H7 (cell line): ENCODE data around the gene SYNDIG1. TPM values are rescaled to one million over a fixed set of nuclear protein-coding genes. Genes with fewer than 3 reads are reported as not detected.

ENCODE experiments used
- DNase-seq: peaks from one replicate; pipeline ENCODE4 v3.0.0; 2012
- H3K27me3 ChIP-seq: 2 replicates; pipeline ENCODE4 v1.6.0; 2011; ENCODE audit warnings: mild to moderate bottlenecking, low read length; ENCODE audit not compliant: control insufficient read depth, insufficient read depth
- H3K36me3 ChIP-seq: replicated peaks from 2 replicates; pipeline ENCODE4 v1.5.1; 2011; ENCODE audit warnings: low read length; ENCODE audit not compliant: control insufficient read depth, insufficient read depth
- H3K4me3 ChIP-seq: 2 replicates; pipeline ENCODE4 v1.5.1; 2011; ENCODE audit warnings: low read depth, mild to moderate bottlenecking, control low read depth, low read length, moderate library complexity; ENCODE audit not compliant: insufficient read depth
- total RNA-seq: library from RNA; depleted of rRNA; stranded (reverse); fragments of >200 nt; shearing (Covaris generic); gene quantifications from 2 replicates; pipeline ENCODE4 v1.2.3, GENCODE V29; 2014

Gene SYNDIG1
- total RNA-seq, 1 experiment from 2014 or later = 9.2 TPM

DNA sequence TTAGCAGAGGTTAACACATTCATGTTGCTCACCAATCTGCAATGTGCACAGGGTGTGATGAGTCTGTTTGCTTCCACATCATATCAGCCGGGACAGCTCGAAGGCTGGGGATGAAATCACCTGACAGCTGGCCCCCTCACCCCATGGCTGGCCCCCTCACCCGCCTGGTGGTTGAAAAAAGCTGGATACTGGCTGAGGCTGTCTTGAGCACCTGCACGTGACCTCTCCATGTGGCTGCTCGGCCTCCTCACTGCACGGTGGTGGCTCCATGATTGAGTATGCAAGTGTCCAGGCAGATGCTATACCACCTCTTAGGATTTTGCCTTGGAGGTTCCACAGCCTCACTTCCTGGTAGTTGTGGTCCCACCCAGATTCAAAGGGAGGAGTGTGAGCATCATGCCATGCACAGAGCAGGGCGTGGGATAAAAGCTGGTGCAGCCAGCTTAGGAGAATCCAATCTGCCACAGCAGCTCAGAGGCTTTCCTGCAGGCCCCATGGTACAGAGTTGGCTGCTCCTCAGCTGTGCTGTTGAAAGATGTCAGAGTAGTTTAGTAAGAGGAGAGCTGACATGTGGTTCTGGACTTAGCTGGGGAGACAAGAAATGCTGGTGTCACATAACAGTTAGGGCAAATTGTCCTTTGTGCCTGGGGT, 29.6 kb upstream of the SYNDIG1 start:
- Histone ChIP-seq H3K36me3 (no peaks in the 10 kb centered on the region), H3K4me3 (no peak overlapping the region), H3K27me3 (no peaks in the 10 kb centered on the region; the same call in 1 of the 2 replicates)
- DNase-seq = no peak

DNA sequence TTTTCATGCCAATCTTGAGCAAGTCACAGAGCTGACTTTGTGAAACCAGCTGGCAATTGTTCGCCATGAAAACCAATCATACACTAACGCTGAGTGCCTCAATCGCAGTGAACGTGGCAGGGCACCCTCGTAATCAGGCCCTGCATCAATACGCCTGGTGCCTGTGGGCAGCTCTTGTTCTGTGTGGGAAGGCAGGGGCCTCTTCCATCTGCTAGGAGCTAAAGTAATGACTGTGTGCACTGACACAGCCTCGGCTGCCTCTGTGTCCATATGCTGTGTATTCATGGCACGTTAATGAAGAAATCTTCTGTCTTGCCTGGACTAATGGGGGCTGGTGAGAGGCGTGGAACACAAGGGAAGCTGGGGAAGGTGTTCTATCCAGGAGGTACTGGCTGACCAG, 27.8 kb upstream of the SYNDIG1 start:
- Histone ChIP-seq H3K27me3 (no peaks in the 10 kb centered on the region; the same call in 1 of the 2 replicates), H3K36me3 (no peaks in the 10 kb centered on the region), H3K4me3 (no peak overlapping the region)
- no peak for DNase-seq

DNA sequence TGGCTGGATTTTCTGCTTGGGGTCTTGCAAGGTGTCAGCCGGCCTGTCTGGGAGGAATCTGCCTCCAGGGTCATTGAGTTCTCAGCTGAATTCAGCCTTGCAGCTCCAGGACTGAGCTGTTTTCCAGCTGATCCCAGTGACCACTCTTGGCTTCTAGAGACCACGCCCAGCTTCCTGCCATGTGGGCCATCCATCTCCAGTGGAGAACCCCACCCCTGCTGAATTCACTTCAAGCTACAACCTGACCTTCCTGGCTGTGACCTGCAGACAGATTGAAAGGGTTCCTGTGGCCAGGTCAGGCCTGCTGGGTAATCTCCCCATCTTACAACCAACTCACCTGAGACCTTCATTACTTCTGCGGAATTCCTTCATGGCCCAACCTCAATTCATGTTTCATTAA, 26.5 kb upstream of the SYNDIG1 start:
- H3K4me3 ChIP-seq = no peak overlapping the region
- DNase-seq = no peak
- H3K36me3 ChIP-seq = no peaks in the 10 kb centered on the region
- no peaks in the 10 kb centered on the region; the same call in 1 of the 2 replicates for H3K27me3 ChIP-seq

DNA sequence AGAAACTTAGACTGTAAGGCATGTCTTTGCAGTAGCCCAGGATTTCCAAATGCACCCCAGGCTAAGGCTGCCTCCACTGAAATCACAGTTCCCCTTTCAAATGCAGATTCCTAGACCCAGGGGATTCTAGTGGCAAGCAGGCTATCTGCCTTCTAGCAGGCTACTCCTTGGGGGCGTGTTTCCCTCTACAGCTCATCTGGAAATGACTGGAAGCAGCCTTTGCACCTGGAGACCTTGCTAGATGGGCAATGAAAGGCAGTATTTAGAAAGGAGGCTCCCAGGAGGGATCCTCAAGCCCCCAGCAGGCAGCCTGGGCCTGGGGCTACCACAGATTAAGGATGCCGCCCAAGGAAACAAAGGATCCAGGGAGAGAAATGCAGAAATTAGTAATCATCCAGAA, 26.0 kb upstream of the SYNDIG1 start:
- no peaks in the 10 kb centered on the region for H3K36me3 ChIP-seq
- no peaks in the 10 kb centered on the region; the same call in 1 of the 2 replicates for H3K27me3 ChIP-seq
- DNase-seq = peak; percentile 74
- H3K4me3 ChIP-seq = no peak overlapping the region

DNA sequence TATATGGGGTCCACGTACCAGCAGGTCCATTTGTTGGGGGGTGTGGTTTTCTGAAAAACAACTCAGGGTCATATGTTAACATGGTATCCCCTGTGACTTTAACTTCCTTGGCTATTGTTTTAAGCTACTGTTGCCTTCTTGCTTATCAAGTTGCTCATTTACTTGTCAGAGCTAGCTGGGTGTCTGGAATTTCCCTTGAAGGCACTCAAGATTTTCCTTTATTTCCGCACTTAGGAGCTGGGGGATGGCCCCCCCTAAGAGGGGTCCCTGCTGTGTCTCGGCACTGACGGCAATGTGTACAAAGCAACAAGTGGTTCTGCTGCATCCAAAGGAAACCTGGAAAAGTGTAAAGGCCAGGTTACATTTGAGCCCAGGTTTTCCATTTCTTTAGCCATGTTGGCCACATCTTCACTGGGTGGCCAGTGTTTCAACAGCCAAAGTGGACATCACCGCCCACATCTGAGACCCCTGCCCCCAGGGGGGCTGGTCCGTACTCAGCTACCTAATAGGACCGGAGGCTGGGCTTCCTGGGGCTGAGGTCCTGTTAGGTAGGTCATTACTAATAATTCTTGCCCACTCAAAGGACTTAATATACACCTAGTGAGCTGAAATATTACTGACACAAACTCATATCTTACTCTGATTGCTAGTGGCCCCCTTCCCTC, 24.8 kb upstream of the SYNDIG1 start:
- no peak for DNase-seq
- Histone ChIP-seq H3K4me3 (no peak overlapping the region), H3K27me3 (no peaks in the 10 kb centered on the region), H3K36me3 (no peaks in the 10 kb centered on the region)

DNA sequence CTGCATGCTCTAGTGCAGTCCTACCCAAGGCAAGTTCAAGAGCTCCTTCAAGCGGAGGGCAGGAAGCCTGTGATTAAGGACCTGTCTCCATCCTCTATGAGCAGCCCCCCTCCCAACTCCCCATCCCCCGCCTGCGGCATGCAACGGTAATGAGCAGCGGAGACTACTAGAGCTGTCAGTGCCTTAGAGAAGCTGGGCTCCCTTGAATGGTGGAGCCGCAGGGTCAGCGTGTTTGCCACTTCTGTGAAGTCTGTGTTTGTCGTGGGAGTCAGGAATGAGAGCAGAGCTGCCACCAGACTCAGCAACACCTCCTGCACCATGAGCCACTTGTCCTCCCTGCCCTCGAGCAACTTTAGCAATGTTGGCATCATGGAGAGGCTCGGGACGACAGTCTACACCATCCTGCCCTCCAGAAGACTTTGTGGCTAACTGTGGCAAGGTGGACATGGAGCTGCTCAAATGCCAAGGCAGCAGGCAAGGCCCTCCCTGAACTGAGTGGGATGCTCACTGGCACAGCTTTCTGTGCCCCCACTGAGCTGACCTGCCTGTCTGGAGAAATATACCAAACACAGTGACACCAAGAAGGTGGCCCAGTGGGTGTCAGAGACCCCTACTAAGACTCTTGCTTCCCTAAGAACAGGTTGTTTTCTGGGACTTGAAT, 23.8 kb upstream of the SYNDIG1 start:
- no peaks in the 10 kb centered on the region for H3K36me3 ChIP-seq
- no peak overlapping the region for H3K4me3 ChIP-seq
- no peaks in the 10 kb centered on the region for H3K27me3 ChIP-seq
- peak; percentile 50 for DNase-seq

DNA sequence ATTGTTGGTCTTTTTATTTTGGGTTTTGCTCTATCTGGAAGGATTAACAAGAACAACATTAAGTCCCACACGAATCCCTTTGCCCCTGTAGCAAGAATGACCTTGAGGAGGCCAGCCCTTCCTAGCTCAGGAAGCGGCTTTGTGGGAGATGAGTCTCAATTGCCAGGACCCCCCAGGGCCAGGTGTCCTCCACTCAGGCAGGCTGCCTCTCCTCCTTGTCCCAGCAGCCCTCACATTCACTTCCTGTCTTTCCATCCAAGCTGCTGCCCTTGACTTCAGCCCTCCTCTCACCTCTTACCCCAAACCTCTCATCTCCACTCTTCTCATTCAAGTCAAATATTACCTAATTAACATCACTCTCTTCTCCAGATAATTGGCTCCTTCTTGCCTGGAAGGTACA, 22.6 kb upstream of the SYNDIG1 start:
- no peak for DNase-seq
- Histone ChIP-seq H3K4me3 (no peak overlapping the region), H3K36me3 (no peaks in the 10 kb centered on the region), H3K27me3 (no peaks in the 10 kb centered on the region)

DNA sequence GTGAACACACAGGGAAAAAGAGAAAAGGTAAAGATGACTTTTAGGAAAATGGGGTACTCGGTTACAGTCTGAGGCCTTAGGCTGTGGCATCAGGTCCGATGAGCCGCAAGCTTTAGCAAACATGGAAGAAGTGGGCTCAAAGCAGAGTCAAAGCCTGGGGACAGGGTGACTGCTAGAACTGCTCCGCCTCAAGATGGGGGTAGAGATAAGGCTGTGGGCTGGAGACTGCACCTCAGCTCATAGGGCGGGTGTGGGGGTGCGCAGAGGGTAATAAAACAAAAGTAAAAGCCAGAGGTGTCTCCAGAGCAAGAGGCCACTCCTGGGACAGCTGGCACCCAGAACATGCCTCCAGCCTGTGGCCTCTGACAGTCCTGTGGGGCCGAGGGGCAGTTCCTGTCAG, 21.3 kb upstream of the SYNDIG1 start:
- Histone ChIP-seq H3K4me3 (no peak overlapping the region), H3K27me3 (no peaks in the 10 kb centered on the region), H3K36me3 (no peaks in the 10 kb centered on the region)
- DNase-seq = no peak

DNA sequence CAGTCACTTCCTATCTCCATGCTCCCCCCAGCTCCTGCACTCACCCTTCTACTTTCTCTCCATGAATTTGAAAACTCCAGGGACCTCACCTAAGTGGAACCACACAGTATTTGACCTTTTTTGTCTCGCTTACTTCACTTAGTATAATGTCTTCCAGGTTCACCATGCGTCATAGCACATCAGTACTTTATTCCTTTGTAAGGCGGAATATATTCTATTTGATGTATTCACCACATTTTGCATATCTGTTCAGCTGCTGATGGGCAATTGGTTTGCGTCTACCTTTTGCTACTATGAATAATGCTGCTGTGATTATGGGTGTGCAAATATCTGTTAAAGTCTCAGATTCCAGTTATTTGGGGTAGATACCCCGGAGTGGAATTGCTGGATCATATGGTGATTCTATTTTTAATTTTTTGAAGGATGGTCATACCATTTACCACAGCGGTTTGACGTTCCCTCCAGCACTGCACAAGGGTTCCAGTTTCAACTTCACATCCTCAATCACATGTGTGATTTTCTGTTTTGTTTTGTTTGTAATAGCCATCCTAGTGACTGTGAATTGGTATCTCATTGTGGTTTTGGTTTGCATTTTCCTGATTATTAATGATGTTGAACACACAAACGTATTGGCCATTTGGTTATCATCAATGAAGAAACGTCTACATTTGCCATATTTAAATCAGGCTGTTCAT, 20.3 kb upstream of the SYNDIG1 start:
- H3K4me3 ChIP-seq = no peak overlapping the region
- DNase-seq = no peak

DNA sequence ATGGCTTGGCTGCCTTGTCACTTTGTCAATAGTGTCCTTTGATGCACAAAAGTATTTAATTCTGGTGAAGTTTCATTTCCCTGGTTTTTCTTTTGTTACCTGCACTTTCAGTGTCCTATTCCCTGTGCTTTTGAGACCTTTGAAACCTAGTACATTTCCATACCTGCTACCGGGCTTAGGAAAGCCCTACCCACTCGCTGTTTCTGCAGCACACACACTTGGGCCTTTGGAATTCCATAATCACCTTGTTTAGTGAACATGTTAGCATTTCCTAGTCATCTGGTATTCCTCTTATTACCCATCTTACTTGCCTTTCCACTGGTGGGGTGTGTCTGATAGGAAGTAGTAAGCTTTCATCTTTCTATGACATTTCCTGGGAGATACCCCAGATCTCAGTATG, 19.3 kb upstream of the SYNDIG1 start:
- DNase-seq = no peak
- no peak overlapping the region for H3K4me3 ChIP-seq
- no peaks in the 10 kb centered on the region for H3K36me3 ChIP-seq
- no peaks in the 10 kb centered on the region for H3K27me3 ChIP-seq

More for the DNA sequence above, 20.3 kb upstream of the SYNDIG1 start:
- Histone ChIP-seq H3K27me3 (no peaks in the 10 kb centered on the region), H3K36me3 (no peaks in the 10 kb centered on the region)

DNA sequence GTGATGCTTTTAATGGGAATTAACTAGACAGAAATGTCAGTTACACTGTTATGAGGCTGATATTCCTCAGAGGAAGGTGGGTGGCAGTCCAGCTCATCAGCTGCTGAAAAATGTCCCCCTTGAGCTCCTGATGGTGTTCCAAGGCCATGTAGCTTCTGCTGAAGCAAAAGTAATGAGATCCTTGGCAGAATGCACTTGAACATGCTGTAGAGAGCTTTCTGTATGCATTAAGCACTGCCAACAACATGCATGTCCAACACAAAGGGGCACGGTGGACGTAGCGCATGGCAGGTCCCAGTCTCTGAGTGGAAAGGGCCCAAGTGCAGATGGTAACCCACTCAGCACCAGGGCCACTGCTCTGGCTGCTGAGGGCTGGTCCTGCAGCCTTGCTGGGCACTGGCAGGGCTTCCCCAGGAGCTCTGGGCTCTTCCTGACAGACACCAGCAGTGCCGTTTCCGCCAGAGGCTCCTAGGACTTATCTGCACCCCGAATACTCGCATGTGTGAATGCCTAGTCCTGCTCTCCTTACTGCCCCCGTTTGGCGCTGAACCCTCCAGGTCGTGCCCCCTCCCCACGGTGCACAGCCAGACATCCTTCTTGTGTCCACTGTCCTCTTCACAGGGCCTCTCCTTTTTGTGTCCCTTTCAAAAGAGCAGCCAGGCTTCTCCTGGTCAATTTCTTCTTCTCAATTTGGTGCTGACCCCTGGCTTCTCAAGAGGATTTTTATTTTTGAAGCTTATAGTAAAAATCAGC, 18.6 kb upstream of the SYNDIG1 start:
- Histone ChIP-seq H3K4me3 (no peak overlapping the region), H3K27me3 (no peaks in the 10 kb centered on the region), H3K36me3 (no peaks in the 10 kb centered on the region)
- DNase-seq = no peak

DNA sequence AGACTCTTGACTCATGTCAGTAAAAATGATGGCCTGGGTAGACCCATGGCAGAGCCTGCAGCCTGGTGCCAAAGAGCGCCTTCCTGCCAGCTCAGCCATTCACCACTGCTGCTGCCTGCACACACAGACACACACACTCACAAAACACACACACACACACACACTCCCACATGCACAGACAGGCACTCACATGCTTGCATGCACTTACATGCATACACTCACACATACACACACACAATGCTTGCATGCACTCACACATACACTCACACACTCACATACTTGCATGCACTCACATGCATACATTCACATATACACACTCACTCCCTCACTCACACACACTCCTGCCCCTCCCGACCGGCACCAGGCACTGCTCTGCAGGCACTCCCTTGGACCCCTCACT, 18.0 kb upstream of the SYNDIG1 start:
- Histone ChIP-seq H3K36me3 (no peaks in the 10 kb centered on the region), H3K4me3 (no peak overlapping the region), H3K27me3 (no peaks in the 10 kb centered on the region)
- no peak for DNase-seq

DNA sequence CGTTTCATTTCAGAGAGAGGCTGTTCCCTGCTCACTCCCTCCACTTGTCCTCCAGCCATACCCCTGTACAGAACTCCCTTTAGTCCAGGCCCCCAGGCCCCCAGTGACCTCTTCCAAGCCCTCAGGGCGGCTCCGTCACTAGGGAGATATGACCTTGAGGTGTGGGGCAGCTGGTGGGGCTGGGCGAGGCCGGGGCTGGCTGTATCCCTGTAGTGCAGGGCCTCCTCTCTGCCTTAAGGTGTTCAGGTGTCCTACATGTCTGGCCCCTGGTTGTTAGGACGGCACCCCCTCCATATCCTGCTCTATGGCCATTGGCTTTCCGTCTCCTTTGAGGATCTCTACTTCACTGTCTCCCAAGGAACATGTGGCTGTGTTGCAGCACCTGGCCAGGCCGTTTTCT, 17.4 kb upstream of the SYNDIG1 start:
- DNase-seq = no peak
- H3K27me3 ChIP-seq = no peaks in the 10 kb centered on the region
- no peaks in the 10 kb centered on the region for H3K36me3 ChIP-seq

DNA sequence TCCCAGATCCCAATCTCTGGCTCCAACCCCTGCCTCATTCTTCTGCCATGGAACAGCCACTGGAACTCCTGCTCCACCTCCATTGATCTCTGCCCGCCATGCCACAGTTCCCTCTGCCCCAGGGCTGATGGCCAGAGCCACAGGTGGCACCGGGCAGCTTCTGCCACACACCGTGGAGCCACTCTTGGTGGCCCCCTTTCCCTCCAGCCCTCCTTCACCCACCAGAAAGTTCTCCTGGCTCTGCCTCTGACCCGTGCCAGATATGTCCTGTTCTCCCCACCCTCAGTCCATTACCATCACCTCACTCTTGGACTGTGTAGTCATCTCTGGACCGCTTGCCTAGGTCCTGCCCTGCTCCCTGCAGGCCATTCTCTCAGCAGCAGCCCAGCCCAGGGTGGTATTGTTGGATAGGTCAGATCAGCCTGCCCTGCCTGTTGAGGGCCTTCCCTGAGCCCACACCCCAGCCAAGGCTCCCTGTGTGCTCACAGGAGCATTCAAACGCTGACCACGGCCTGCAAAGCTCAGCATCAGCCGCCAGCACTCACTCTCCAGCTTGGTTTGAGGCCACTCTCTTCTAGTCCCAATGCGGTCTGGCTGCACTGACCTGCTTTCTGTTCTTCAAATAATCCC, 16.8 kb upstream of the SYNDIG1 start:
- DNase-seq = no peak
- Histone ChIP-seq H3K4me3 (no peak overlapping the region), H3K36me3 (no peaks in the 10 kb centered on the region), H3K27me3 (no peaks in the 10 kb centered on the region)

More for the DNA sequence above, 17.4 kb upstream of the SYNDIG1 start:
- no peak overlapping the region for H3K4me3 ChIP-seq
